CD8-positive, alpha-beta memory T cell (primary cell): ENCODE results near the gene EEF1AKMT3. TPM values are rescaled to one million over a fixed set of nuclear protein-coding genes. Genes with fewer than 3 reads are reported as not detected.

Experiments used
- CTCF ChIA-PET: fragments of 350-600 bp; sonication (Branson Sonifier 250); formaldehyde crosslinking; loops from one replicate; lab custom pipeline; 2021; ENCODE audit warnings: antibody characterized with exemption; lab: Charles Lee
- POLR2A ChIA-PET: fragments of 350-600 bp; sonication (Branson Sonifier 250); formaldehyde crosslinking; loops from one replicate; lab custom pipeline; 2021; ENCODE audit warnings: antibody characterized with exemption; lab: Charles Lee
- DNase-seq, 5 donors: peaks; one replicate each; pipeline versions ENCODE4 v3.0.0 to v3.0.0-alpha.2; 2020 to 2022; ENCODE audit warnings: mixed read lengths in 1 of 5
- H3K27ac ChIP-seq: one replicate; pipeline ENCODE4 v1.7.0; 2013; ENCODE audit warnings: low read depth, mild to moderate bottlenecking, low read length, moderate library complexity
- H3K27me3 ChIP-seq: 2 replicates; pipeline ENCODE4 v1.7.0; 2013; ENCODE audit warnings: low read length, mild to moderate bottlenecking; ENCODE audit not compliant: insufficient read depth, poor library complexity, severe bottlenecking
- H3K36me3 ChIP-seq: 2 replicates; pipeline ENCODE4 v1.7.0; 2013; ENCODE audit warnings: mild to moderate bottlenecking, low read length, moderate library complexity; ENCODE audit not compliant: insufficient read depth
- H3K4me1 ChIP-seq: 2 replicates; pipeline ENCODE4 v1.7.0; 2013; ENCODE audit warnings: mild to moderate bottlenecking, low read length, moderate library complexity; ENCODE audit not compliant: insufficient read depth
- H3K4me3 ChIP-seq: 2 replicates; pipeline ENCODE4 v1.7.0; 2013; ENCODE audit warnings: mild to moderate bottlenecking, low read length
- H3K9me3 ChIP-seq: 2 replicates; pipeline ENCODE4 v1.7.0; 2013; ENCODE audit warnings: mild to moderate bottlenecking, low read length
- H3K27ac Mint-ChIP-seq, 8 donors: one replicate each; pipeline ENCODE4 v1.8.0; 2020 to 2021; ENCODE audit warnings: mixed read lengths in 8 of 8, mild to moderate bottlenecking in 6 of 8, inconsistent platforms in 3 of 8, moderate library complexity in 3 of 8
- H3K27me3 Mint-ChIP-seq, 2 donors: one replicate each; pipeline ENCODE4 v1.8.0; 2020 to 2021; ENCODE audit warnings: mixed read lengths in 2 of 2, mild to moderate bottlenecking in 1 of 2, moderate library complexity in 1 of 2
- H3K36me3 Mint-ChIP-seq, 3 donors: one replicate each; pipeline ENCODE4 v1.8.0; 2020 to 2021; ENCODE audit warnings: mixed read lengths in 3 of 3, inconsistent platforms in 1 of 3, mild to moderate bottlenecking in 1 of 3
- H3K4me1 Mint-ChIP-seq, 3 donors: one replicate each; pipeline ENCODE4 v1.8.0; 2020 to 2021; ENCODE audit warnings: mixed read lengths in 3 of 3, inconsistent platforms in 1 of 3, mild to moderate bottlenecking in 1 of 3
- H3K4me3 Mint-ChIP-seq, 7 donors: one replicate each; pipeline ENCODE4 v1.8.0; 2020 to 2021; ENCODE audit warnings: mixed read lengths in 7 of 7, mild to moderate bottlenecking in 6 of 7, moderate library complexity in 4 of 7, inconsistent platforms in 2 of 7
- H3K9me3 Mint-ChIP-seq, 5 donors: one replicate each; pipeline ENCODE4 v1.8.0; 2020 to 2022; ENCODE audit warnings: mixed read lengths in 5 of 5, mild to moderate bottlenecking in 3 of 5, moderate library complexity in 2 of 5, inconsistent platforms in 1 of 5
- polyA plus RNA-seq: library from polyadenylated mRNA; unstranded; fragments of 300-500 nt; fragmentation: Illumina TruSeq; gene quantifications from one replicate; pipeline ENCODE4 v1.2.3, GENCODE V29; 2021
- total RNA-seq, 2 experiments: library from RNA; stranded (reverse); gene quantifications; one replicate each; pipeline ENCODE4 v1.2.3, GENCODE V29; 2021

Gene EEF1AKMT3
- total and polyA plus RNA-seq, 3 experiments from 2014 or later: 3.3 to 3.9 (median 3.5) TPM

DNA sequence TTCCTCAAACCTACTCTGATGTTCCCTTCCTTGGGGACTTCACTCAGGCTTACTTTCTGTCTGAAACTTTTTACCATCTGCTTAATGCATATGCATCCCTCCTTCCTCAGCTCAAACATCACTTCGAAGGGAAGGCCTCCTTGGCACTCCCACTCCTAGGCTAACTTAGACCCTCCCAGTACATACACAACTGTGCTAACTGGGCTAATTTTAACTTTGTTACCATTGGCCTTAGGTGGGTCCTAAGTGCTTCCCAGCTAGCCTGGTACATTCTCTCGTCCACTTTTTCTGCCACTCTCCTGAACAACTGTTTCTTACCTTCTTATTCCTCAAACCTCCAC lies 3.8 kb downstream of the EEF1AKMT3 start:
- H3K36me3 ChIP-seq: no peaks in the 10 kb centered on the region
- no peaks in the 10 kb centered on the region for H3K27me3 ChIP-seq
- no peak overlapping the region for H3K4me3 ChIP-seq
- Mint-ChIP-seq H3K27ac (peak overlapping the region in 1 of 8 donors; percentile 25), H3K4me3 (peak overlapping the region in 1 of 7 donors; percentile 57), H3K27me3 (peaks cover 0 to 2% of the 10 kb centered on the region in 2 donors), H3K4me1 (peaks cover 31 to 39% (median 32%) of the 10 kb centered on the region in 3 donors), H3K9me3 (no peaks in the 10 kb centered on the region), H3K36me3 (peaks cover 6 to 7% (median 7%) of the 10 kb centered on the region in 3 donors)
- no peaks in the 10 kb centered on the region for H3K9me3 ChIP-seq
- DNase-seq: no peak
- peaks cover 28% of the 10 kb centered on the region for H3K4me1 ChIP-seq
- ChIA-PET CTCF (interaction anchor here (1.4 kb wide), 1 partner anchor 20 kb away, joined by 5 read pairs; no protein-coding TSS in a partner anchor), POLR2A (no interaction called here)
- H3K27ac ChIP-seq: no peak overlapping the region

DNA sequence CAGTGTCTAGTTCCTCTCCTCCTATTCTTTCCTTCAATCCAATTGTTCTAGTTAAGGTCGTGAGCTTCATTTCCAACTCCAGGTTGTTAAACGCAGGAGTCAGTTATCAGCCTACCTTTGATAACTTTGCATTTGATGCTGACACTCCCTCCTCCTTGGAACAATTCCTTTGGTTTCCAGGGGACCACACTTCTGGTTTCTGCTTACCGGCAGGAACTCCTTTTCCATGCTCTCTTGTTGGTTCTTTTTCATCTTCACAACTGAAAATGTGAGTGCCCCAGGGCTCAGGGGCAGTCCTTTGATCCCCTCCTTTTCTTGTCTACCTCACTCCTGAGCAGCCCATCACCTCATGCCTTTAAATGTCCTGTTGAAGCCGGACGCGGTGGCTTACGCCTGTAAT lies 5.0 kb downstream of the EEF1AKMT3 start:
- Mint-ChIP-seq H3K4me3 (peak overlapping the region in 1 of 7 donors; percentile 55), H3K9me3 (no peaks in the 10 kb centered on the region), H3K27ac (peak overlapping the region in 1 of 8 donors; percentile 64), H3K4me1 (peaks cover 33 to 41% (median 36%) of the 10 kb centered on the region in 3 donors), H3K36me3 (peaks cover 4 to 7% (median 6%) of the 10 kb centered on the region in 3 donors), H3K27me3 (peaks cover 0 to 2% of the 10 kb centered on the region in 2 donors)
- DNase-seq: no peak
- no peaks in the 10 kb centered on the region for H3K9me3 ChIP-seq
- H3K4me3 ChIP-seq: no peak overlapping the region
- H3K36me3 ChIP-seq: no peaks in the 10 kb centered on the region
- H3K4me1 ChIP-seq: peaks cover 35% of the 10 kb centered on the region
- ChIA-PET POLR2A (no interaction called here), CTCF (interaction anchor here (3.6 kb wide), 1 partner anchor 12 kb away, joined by 10 read pairs; no protein-coding TSS in a partner anchor)
- H3K27me3 ChIP-seq: no peaks in the 10 kb centered on the region
- no peak overlapping the region for H3K27ac ChIP-seq

DNA sequence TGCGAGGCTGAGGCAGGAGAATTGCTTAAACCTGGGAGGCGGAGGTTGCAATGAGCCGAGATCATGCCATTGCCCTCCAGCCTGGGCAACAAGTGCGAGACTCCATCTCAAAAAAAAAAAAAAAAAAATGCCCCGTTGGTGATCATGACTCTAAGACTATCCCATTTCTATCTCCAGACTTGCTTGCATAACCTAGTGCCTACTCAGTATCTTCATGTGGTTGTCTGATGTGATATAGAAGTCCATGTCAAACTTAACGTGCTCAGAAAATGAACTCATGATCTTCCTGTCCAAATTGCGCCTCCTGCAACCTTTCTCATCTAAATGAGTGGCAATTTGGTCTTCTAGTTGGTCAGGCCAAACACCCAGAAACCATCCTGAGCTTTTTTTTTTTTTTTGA lies 5.5 kb downstream of the EEF1AKMT3 start:
- ChIA-PET POLR2A (no interaction called here), CTCF (interaction anchor here (1.2 to 3.6 kb wide), 2 partner anchors 12 to 21 kb away, joined by 5 to 10 read pairs; no protein-coding TSS in a partner anchor)
- H3K36me3 Mint-ChIP-seq: peaks cover 7 to 8% (median 8%) of the 10 kb centered on the region in 3 donors
- H3K4me1 Mint-ChIP-seq: peaks cover 37 to 44% (median 39%) of the 10 kb centered on the region in 3 donors
- Histone ChIP-seq H3K36me3 (no peaks in the 10 kb centered on the region), H3K27ac (no peak overlapping the region), H3K4me3 (no peak overlapping the region), H3K27me3 (no peaks in the 10 kb centered on the region), H3K4me1 (peaks cover 31% of the 10 kb centered on the region), H3K9me3 (no peaks in the 10 kb centered on the region)
- H3K4me3 Mint-ChIP-seq: peak overlapping the region in 1 of 7 donors; percentile 55
- H3K27me3 Mint-ChIP-seq: peaks cover 0 to 3% of the 10 kb centered on the region in 2 donors
- peak overlapping the region in 1 of 8 donors; percentile 44 for H3K27ac Mint-ChIP-seq
- DNase-seq: no peak
- no peaks in the 10 kb centered on the region for H3K9me3 Mint-ChIP-seq

DNA sequence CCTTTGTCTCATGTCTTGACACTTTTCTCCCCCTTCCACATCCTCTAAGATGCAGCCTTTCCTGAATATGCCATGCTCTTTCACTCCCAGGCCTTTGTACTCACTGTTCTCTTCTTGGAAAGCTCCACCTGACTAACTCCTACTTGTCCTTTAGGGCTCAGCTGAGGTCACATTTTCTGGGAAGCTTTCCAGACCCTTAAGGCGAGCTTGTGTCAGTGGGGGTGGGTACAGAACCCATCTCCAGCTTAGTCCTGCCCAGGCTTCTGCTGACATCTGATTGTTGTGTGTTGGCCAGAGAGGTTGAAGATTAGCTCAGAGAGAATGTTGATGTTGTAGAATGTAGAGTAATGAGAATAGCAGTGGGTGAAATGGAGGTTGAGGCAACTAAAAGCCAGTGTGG lies 7.3 kb downstream of the EEF1AKMT3 start:
- Mint-ChIP-seq H3K27me3 (peaks cover 0 to 3% of the 10 kb centered on the region in 2 donors), H3K27ac (peak overlapping the region; percentile 7 to 99 (median 84)), H3K36me3 (peaks cover 7 to 14% (median 8%) of the 10 kb centered on the region in 3 donors), H3K4me3 (peak overlapping the region in 1 of 7 donors; percentile 27), H3K9me3 (no peaks in the 10 kb centered on the region), H3K4me1 (peaks cover 44 to 51% (median 47%) of the 10 kb centered on the region in 3 donors)
- Histone ChIP-seq H3K4me1 (peaks cover 40% of the 10 kb centered on the region), H3K9me3 (no peaks in the 10 kb centered on the region), H3K27me3 (no peaks in the 10 kb centered on the region), H3K36me3 (no peaks in the 10 kb centered on the region), H3K4me3 (no peak overlapping the region), H3K27ac (no peak overlapping the region)
- ChIA-PET POLR2A (no interaction called here), CTCF (interaction anchor here (1.1 to 3.6 kb wide), 4 partner anchors 14 to 125 kb away, joined by 3 to 19 read pairs (median 12); no protein-coding TSS in a partner anchor)
- no peak for DNase-seq

DNA sequence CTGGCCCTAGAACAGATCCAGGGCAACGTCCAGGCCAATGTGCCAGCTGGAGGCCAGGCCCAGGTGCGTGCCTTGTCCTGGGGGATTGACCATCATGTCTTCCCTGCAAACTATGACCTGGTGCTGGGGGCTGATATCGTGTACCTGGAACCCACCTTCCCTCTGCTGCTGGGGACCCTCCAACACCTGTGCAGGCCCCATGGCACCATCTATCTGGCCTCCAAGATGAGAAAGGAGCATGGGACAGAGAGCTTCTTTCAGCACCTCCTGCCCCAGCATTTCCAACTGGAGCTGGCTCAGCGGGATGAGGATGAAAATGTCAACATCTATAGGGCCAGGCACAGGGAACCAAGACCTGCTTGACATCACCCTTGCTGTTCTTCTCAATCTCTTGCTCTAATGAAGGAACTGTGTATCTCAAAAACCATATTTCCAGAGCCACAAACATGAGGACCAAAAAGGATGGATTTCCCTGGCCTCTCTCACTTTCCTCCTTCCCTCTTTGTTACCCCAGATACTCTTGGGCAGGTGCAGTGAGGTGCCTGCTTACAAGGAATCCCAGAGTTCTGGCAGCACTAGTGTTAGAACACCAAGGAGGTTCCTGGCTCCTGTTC lies 8.0 kb downstream of the EEF1AKMT3 start:
- Mint-ChIP-seq H3K9me3 (no peaks in the 10 kb centered on the region), H3K4me3 (peak overlapping the region in 4 of 7 donors; percentile 99 to 100 (median 99))

DNA sequence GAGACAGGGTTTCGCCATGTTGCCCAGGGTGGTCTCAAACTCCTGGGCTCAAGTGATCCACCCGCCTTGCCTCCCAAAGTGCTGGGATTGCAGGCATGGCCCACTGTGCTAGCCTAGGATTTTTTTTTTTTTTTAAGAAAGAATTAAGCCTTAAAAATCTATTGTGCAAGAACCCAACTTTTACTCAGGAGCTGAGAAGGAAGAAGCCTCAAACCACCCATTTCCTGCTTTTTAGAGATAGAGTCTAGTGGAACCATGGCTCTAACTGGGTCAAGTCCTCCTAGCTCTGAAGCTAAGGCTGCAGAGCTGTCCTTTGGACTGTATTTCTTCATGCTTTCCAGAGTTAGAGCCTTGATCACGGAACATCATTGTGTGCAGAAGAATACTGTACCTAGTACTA lies 8.8 kb downstream of the EEF1AKMT3 start:
- H3K27me3 ChIP-seq: no peaks in the 10 kb centered on the region
- Mint-ChIP-seq H3K9me3 (no peaks in the 10 kb centered on the region), H3K4me3 (peak overlapping the region; percentile 5 to 100 (median 99)), H3K36me3 (peaks cover under 1 to 22% (median 4%) of the 10 kb centered on the region in 3 donors), H3K27me3 (peaks cover 0 to 3% of the 10 kb centered on the region in 2 donors), H3K27ac (peak overlapping the region; percentile 81 to 100 (median 99)), H3K4me1 (peaks cover 43 to 51% (median 51%) of the 10 kb centered on the region in 3 donors)
- H3K36me3 ChIP-seq: peaks cover 10% of the 10 kb centered on the region
- H3K4me1 ChIP-seq: peaks cover 40% of the 10 kb centered on the region
- CTCF ChIA-PET: interaction anchor here (0.8 to 4.1 kb wide), 10 partner anchors 8 to 124 kb away, joined by 3 to 24 read pairs (median 7); partner anchors contain the start of genes EEF1AKMT3, MARCHF9 and METTL1
- no peaks in the 10 kb centered on the region for H3K9me3 ChIP-seq
- H3K27ac ChIP-seq: no peak overlapping the region
- DNase-seq: peak in 1 of 5 donors; percentile 23
- peak overlapping the region; percentile 99 for H3K4me3 ChIP-seq
- POLR2A ChIA-PET: interaction anchor here (1.9 kb wide), 1 partner anchor 9 kb away, joined by 6 read pairs; the partner anchor contains the start of genes EEF1AKMT3 and METTL1

More for the DNA sequence above, 8.0 kb downstream of the EEF1AKMT3 start:
- Histone ChIP-seq H3K27me3 (no peaks in the 10 kb centered on the region), H3K4me1 (peaks cover 40% of the 10 kb centered on the region), H3K9me3 (no peaks in the 10 kb centered on the region), H3K4me3 (no peak overlapping the region), H3K36me3 (peaks cover 1% of the 10 kb centered on the region), H3K27ac (no peak overlapping the region)
- CTCF ChIA-PET: interaction anchor here (1.1 to 3.6 kb wide), 9 partner anchors 8 to 125 kb away, joined by 3 to 19 read pairs (median 9); partner anchors contain the start of genes EEF1AKMT3 and METTL1
- DNase-seq: no peak
- H3K27me3 Mint-ChIP-seq: peaks cover 0 to 3% of the 10 kb centered on the region in 2 donors
- POLR2A ChIA-PET: interaction anchor here (1.9 kb wide), 1 partner anchor 8 kb away, joined by 6 read pairs; the partner anchor contains the start of genes EEF1AKMT3 and METTL1
- peak overlapping the region; percentile 67 to 100 (median 99) for H3K27ac Mint-ChIP-seq
- peaks cover 7 to 14% (median 8%) of the 10 kb centered on the region in 3 donors for H3K36me3 Mint-ChIP-seq
- H3K4me1 Mint-ChIP-seq: peaks cover 44 to 51% (median 47%) of the 10 kb centered on the region in 3 donors

DNA sequence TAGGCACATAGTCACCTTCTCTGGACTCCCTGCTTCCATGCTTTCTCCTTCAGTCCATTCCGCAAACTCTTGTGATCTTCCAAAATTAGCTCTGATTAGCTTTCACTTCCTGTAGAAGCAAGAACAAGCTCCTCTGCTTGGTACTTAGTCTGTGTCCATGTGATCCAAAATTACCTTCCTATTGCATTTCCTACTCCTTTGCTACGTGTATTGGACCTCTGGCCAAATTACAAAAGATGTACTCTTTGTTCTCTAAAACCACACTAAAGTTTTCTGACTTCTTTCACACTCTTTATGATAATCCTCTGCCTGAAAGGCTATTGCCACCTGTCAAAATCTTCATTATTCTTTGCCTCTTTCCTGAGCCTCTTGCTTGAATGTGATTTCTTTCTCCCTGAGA lies 9.4 kb downstream of the EEF1AKMT3 start:
- peak overlapping the region; percentile 99 for H3K4me3 ChIP-seq
- CTCF ChIA-PET: interaction anchor here (0.8 to 4.1 kb wide), 10 partner anchors 9 to 124 kb away, joined by 3 to 24 read pairs (median 7); partner anchors contain the start of genes EEF1AKMT3, MARCHF9 and METTL1
- H3K27me3 Mint-ChIP-seq: peaks cover 0 to 3% of the 10 kb centered on the region in 2 donors

More for the DNA sequence above, 9.4 kb downstream of the EEF1AKMT3 start:
- Mint-ChIP-seq H3K4me3 (peak overlapping the region; percentile 10 to 100 (median 99)), H3K27ac (peak overlapping the region; percentile 66 to 100 (median 99)), H3K4me1 (peaks cover 45 to 55% (median 51%) of the 10 kb centered on the region in 3 donors), H3K36me3 (peaks cover 0 to 27% (median 8%) of the 10 kb centered on the region in 3 donors), H3K9me3 (no peaks in the 10 kb centered on the region)
- no peaks in the 10 kb centered on the region for H3K9me3 ChIP-seq
- peaks cover 15% of the 10 kb centered on the region for H3K36me3 ChIP-seq
- POLR2A ChIA-PET: interaction anchor here (1.9 kb wide), 1 partner anchor 10 kb away, joined by 6 read pairs; the partner anchor contains the start of genes EEF1AKMT3 and METTL1
- no peaks in the 10 kb centered on the region for H3K27me3 ChIP-seq
- H3K4me1 ChIP-seq: peaks cover 40% of the 10 kb centered on the region
- no peak for DNase-seq
- H3K27ac ChIP-seq: no peak overlapping the region
